D341Med (cell line): ENCODE results near the gene XPO6.
A peak's percentile ranks its signal among the peaks of the same experiment; 100 is the strongest.

Experiments used
- DNase-seq: peaks from one replicate; pipeline ENCODE4 v3.0.0; 2012; ENCODE audit warnings: low spot score

Gene XPO6

GRCh38 chr16:28089205-28089991 is 122.4 kb downstream of the XPO6 start:
- DNase-seq = no peak

- no peak for DNase-seq
Measured at GRCh38 chr16:28087675-28088300, 124.0 kb downstream of the XPO6 start.

DNA sequence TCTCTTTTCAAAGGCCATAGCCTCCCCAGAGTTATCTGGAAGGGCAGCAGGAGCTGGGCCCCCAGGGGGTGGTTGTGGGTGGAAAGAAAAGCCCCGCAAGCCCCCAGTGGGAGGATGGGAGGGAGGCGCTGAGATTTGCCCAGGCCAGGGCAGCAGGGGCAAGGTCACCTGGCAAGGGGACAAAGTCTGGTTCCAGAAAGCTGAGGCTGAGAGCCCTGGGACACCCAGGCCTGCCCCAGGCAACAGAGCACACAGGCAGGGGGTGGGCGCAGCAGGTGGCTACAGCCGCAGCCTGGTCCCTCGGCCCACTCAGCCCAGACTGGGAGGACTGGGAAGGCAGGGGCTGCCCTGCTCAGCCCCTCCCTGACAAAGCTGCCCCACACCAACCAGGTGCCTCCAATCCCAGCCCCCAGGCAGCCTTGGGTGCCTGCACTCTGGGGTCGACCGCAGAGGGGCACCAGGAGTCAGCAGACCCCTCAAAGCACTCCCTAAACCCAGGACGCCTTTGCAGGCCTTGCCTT is 124.6 kb downstream of the XPO6 start:
- DNase-seq = no peak

DNA sequence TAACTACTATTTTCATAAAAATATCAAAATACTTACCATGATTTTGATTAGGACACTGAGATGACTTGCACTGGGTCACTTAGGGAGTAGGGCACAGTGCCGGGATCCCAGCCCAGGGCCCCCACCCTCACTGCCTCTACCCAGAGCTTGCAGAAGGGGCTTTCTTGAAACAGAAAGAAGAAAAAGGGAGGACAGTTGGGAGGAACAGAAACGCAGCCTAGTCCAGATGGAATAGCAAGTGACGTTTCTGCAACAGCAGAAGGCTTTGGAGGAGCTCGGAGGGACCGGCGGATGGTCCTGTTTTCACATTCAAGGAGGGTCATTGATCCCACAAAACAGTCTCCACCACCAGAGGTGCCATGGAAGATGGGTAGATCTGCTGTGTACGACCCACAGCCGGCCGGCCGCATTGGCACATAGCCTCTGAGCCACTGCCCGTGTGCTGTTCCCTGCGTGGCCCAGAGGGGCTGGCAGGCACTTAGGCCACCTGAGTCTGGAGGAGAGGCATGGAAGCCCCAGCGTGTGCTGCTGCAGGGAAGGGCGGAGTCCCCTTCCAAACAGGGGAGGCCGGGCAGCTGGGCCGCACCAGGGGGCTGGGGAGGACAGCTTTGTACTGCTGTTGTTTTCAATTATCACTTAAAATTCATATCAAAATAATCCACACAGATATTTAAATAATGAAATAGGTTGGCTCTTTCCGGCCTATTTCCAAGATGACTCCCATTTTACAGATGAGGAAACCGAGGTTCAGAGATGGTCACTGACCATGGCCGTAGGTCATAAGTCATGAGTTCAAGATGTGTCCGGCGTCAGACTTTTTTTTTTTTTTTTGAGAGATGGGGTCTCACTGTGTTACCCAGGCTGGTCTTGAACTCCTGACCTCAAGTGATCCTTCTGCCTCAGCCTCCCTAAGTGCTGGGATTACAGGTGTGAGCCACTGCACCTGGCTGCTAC is 125.3 kb downstream of the XPO6 start:
- no peak for DNase-seq

DNA sequence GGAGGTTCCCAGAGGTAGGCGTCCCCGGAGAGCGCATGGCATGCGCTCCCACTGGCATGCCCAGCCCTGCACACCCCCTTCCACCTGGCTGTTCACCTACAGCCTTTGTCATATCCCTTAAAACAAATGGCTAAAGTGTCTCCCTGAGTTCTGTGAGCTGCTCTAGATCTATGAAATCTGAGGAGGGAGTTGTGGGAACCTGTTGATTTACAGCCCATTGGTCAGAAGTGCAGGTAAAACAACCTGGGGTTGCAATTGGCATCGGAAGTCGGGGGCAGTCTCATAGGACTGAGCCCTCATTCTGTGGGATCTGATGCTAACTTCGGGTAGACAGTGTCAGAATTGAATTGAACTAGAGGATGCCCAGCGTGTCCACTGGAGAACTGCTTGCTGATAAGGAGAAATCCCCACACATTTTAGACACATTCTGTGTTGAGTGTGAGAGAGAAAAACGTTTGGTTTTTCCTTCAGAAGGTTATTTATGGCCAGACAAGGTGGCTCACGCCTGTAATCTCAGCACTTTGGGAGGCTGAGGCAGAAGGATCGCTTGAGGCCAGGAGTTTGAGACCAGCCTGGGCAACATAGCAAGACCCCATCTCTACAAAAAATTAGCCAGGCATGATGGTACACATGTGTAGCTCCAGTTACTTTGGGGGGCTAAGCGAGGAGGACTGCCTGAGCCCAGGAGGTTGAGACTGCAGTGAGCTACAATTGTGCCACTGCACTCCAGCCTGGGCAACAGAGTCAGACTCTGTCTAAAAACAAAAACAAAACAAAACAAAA is 126.2 kb downstream of the XPO6 start:
- DNase-seq = no peak

- no peak for DNase-seq
Measured at GRCh38 chr16:28084209-28084608, 127.6 kb downstream of the XPO6 start.

DNA sequence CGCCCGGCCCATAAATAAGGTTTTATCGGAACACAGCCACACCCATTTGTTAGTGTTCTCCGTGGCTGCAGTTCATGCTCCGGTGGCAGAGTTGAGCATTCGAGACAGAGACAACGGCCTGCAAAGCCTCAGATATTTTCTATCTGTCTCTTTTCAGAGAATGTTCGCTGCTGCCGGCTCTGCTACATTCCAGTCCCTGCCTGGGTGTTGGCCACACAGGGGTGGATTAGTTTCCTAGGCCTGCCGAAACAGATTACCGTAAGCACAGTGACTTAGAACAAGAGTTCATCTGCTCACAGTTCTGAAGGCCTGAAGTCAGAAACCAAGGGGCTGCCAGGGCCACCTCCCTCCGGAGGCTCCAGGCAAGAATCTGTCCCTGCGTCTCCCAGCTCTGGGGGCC is 129.1 kb downstream of the XPO6 start:
- peak; percentile 59 for DNase-seq

DNA sequence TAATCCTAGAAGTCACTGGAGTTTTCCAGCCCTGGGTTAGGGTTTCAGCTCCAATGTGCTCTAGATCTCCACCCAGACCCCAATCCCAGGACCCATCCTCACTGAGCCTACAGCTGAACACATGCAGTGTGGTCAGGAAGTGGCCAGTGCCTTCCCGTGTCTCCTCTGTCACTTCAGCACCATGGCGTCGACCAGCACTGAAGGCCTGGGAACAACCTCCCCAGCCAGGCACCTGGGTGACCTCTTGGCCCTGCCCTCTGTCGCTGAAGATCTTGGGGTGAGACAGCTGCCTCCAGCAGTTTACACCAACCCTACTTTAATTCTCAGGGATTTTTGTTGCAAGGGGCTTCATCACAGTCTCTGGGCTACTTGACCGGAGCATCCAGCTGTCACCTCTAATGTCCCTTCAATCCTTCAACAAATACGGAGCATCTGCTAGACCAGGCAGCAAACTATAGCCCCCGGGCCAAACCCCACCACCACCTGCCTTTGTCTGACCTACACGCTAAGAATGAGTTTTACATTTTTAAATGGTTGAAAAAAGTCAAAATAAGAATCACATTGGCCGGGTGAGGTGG is 130.3 kb downstream of the XPO6 start:
- no peak for DNase-seq

DNA sequence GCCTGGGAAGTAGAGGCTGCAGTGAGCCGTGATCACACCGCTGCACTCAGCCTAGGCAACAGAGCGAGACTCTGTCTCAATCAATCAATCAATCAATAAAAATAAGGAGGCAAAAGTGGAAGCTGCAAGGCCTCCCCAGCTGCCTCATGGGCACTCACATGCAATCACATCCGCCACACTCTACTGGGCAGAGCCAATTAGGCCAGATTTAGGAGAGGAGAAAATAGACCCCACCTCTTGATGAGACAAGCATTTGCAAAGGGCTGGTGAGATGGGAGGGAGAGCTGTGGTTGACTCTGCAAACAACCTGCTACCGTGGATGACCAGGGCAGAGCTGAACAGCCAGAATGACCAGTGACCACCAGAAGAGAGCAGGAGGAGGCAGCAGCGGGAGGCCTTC is 133.5 kb downstream of the XPO6 start:
- no peak for DNase-seq

DNA sequence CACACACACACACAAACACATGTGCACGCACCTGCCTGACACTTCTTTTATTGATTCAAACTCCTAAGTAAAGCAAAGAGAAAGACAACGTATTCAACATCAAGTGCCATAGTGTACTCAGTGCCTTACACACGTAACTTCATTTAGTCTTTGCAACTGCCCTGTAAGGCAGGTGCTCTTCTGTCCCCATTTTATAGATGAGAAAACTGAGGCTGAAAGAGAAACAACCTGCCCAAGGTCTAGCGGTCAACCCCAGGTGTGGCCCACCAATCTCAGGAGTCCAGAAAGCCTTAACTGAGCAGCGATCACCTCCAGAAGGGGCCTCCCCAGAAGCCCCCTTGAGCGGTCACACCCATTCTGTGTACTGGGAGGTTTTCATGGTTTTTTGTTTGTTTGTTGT is 137.9 kb downstream of the XPO6 start:
- DNase-seq = no peak

- no peak for DNase-seq
Measured at GRCh38 chr16:28072087-28072486, 139.7 kb downstream of the XPO6 start.

- no peak for DNase-seq
Measured at GRCh38 chr16:28069971-28070794, 141.6 kb downstream of the XPO6 start.

GRCh38 chr16:28068976-28069375 is 142.8 kb downstream of the XPO6 start:
- DNase-seq = no peak

GRCh38 chr16:28067604-28068379 is 144.0 kb downstream of the XPO6 start:
- DNase-seq = no peak

- DNase-seq = no peak
Measured at GRCh38 chr16:28064706-28065249, 147.0 kb downstream of the XPO6 start.

DNA sequence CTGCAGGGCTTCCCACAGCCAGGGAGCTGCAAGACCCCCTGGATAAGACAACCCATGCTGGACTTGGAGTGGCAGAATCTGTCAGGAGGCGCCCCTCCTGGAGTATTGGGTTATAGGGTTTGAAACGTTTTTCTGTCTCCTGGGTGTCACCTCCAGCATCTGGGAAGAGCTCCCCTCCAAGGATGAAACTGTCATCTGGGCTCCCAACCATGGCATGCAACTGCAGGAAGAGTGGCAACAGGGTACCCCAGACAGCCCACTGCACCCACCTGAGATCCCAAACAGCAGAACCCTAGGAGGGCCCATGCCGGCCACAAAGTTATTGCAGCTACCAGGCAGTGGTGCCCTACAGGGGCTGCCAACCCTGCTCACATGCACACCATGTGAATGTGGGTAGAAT is 147.6 kb downstream of the XPO6 start:
- no peak for DNase-seq

DNA sequence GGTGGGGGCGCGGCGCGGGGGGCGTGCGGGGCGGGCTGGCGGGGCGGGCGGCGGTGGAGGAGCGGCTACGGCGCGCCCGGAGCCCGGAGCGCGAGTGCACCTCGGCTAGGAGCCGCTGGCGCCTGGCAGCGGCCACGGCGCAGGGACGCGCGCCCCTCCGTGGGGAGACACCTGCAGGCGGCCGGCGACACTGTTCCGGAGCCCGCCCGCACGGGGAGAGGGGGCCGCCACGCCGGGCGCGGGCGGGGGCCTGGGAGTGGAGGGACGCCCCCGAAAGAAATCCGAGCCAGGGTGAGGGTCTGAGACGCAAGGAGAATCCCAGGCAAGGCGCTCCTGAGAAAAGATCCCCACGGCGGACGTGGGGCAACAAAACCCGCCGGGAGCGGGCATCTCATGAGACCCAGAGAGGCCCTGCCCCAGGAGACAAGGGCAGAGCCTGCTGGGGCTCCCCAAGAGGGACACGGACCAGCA is 148.1 kb downstream of the XPO6 start, which contains the start of gene GSG1L:
GSG1L (minus strand) TSS at position 124 of the 471 bp plus-strand sequence. CDS start 290 bp downstream, outside the sequence.
- DNase-seq = peak; percentile 87

GRCh38 chr16:28062847-28063521 is 148.8 kb downstream of the XPO6 start:
- DNase-seq = peak; percentile 69
